Body of pancreas (tissue), 4 donors: ENCODE measurements around the gene CNTF. TPM values are rescaled to one million over a fixed set of nuclear protein-coding genes. Genes with fewer than 3 reads are reported as not detected.
A peak's percentile ranks its signal among the peaks of the same experiment; 100 is the strongest.

Experiments
- ATAC-seq: fragments of 150-250 bp; one replicate; pipeline ENCODE4 v1.9.1; 2016
- DNase-seq, 4 donors: peaks; one replicate each; pipeline ENCODE4 v3.0.0-alpha.2; 2019
- H3K27ac ChIP-seq, 4 donors: fragments of 200-600 bp; sonication (generic); 1 replicate in 3 of 4; 2 replicates in 1 of 4; pipeline versions ENCODE4 v1.5.1 to v1.6.1; 2016 to 2019; ENCODE audit warnings: mild to moderate bottlenecking in 1 of 4, mixed read lengths in 1 of 4, moderate library complexity in 1 of 4
- H3K27me3 ChIP-seq, 2 donors: fragments of 200-600 bp; sonication (generic); one replicate each; pipeline ENCODE4 v1.6.0; 2016; ENCODE audit warnings: mild to moderate bottlenecking in 1 of 2
- H3K36me3 ChIP-seq, 2 donors: fragments of 200-600 bp; sonication (generic); replicated peaks in 1 of 2; 2 replicates each; pipeline ENCODE4 v1.5.1; 2016; ENCODE audit warnings: low read depth in 2 of 2; ENCODE audit not compliant: insufficient read depth in 1 of 2
- H3K4me1 ChIP-seq: fragments of 200-600 bp; sonication (generic); one replicate; pipeline ENCODE4 v1.6.0; 2016
- H3K4me3 ChIP-seq, 2 donors: fragments of 200-600 bp; sonication (generic); 1 replicate in 1 of 2; 2 replicates in 1 of 2; pipeline ENCODE4 v1.5.1; 2016 to 2019
- H3K9me3 ChIP-seq, 3 donors: fragments of 200-600 bp; sonication (generic); 1 replicate in 2 of 3; 2 replicates in 1 of 3; pipeline ENCODE4 v1.5.1; 2016
- POLR2A ChIP-seq, 3 donors: fragments of 450-650 bp; IDR thresholded peaks; one replicate each; pipeline ENCODE4 v1.6.1; 2016; ENCODE audit warnings: antibody characterized with exemption in 3 of 3, mild to moderate bottlenecking in 2 of 3
- WGBS, 2 donors: methylation state at CpG; one replicate each; pipeline ENCODE4 v1.1.5; 2017; 5-methylcytosine and 5-hydroxymethylcytosine counted together
- intact Hi-C: fragments of 100-400 bp; cut with DNase I; formaldehyde crosslinking; loops from one replicate; pipeline ENCODE4 v1.15.1; 2023
- total RNA-seq, 2 donors: library from RNA; depleted of rRNA; stranded (reverse); fragments of >200 nt; gene quantifications; one replicate each; pipeline ENCODE4 v1.1.0, GENCODE V29; 2016
- TF ChIP-seq, protein P1 (sequence below), 7 experiments: fragments of 450-650 bp in 4 of 7; fragments of 200-600 bp in 3 of 7; sonication (generic) in 3 of 7; IDR thresholded peaks; one replicate each; pipeline ENCODE4 v1.5.1; 2016 to 2019; ENCODE audit warnings: antibody characterized with exemption in 7 of 7

The CNTF gene
- total RNA-seq, 2 donors from 2014 or later, result 0.66 to 1.3 TPM

DNA sequence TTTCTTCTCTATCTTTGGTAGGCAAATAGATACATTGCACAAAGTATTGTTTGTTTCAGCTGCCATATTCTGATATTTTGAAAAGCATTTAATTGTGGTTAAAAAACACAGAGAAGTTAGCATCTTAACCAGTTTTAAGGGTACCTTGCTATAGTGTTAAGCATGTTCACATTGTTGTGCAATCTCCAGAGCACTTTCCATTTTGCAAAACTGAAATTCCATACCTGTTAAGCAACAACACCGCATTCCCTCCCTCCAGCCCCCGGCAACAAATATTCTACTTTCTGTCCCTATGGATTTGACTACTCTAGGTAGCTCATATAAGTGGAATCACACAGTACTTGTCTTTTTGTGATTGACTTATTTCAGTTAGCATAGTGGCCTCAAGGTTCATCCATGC lies 33.9 kb downstream of the CNTF start:
- DNase-seq (no peak), ATAC-seq (no peak)
- TF ChIP-seq, protein P1, sequence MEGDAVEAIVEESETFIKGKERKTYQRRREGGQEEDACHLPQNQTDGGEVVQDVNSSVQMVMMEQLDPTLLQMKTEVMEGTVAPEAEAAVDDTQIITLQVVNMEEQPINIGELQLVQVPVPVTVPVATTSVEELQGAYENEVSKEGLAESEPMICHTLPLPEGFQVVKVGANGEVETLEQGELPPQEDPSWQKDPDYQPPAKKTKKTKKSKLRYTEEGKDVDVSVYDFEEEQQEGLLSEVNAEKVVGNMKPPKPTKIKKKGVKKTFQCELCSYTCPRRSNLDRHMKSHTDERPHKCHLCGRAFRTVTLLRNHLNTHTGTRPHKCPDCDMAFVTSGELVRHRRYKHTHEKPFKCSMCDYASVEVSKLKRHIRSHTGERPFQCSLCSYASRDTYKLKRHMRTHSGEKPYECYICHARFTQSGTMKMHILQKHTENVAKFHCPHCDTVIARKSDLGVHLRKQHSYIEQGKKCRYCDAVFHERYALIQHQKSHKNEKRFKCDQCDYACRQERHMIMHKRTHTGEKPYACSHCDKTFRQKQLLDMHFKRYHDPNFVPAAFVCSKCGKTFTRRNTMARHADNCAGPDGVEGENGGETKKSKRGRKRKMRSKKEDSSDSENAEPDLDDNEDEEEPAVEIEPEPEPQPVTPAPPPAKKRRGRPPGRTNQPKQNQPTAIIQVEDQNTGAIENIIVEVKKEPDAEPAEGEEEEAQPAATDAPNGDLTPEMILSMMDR (IDR thresholded peaks at IDR 0.05), result no peak
- no peak for TF ChIP-seq POLR2A (IDR thresholded peaks at IDR 0.05)
- peaks cover 12% of the 10 kb centered on the region for H3K4me1 ChIP-seq
- WGBS, 2 donors, result 84 to 89% methylated on average over 2 of the region's 2 CpGs
- no peak overlapping the region for H3K4me3 ChIP-seq
- no peaks in the 10 kb centered on the region for H3K27me3 ChIP-seq
- intact Hi-C loops, result no loop called here
- H3K36me3 ChIP-seq, result no peaks in the 10 kb centered on the region
- H3K27ac ChIP-seq, result no peak overlapping the region
- H3K9me3 ChIP-seq, result no peaks in the 10 kb centered on the region

DNA sequence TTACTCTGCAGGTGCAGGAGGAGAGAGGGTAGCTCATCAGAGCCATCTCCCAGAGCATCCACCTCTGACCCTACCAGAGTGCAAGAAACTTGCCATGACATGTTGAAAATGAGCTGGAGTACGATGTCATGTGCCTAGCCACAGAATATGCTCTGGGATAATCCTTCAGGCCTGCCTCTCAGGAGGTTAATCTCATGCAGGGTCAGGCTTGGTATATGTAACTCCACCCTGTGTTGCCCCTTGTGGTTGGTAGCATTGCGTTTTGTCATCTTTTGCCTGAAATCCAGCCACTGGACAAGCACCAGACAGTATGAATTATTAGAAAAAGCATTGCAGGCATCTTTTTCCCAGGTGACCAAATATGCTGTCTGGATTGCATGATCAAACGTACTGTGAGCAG lies 36.2 kb downstream of the CNTF start:
- Histone ChIP-seq H3K4me1 (peaks cover 12% of the 10 kb centered on the region), H3K9me3 (no peaks in the 10 kb centered on the region), H3K4me3 (no peak overlapping the region), H3K27me3 (no peaks in the 10 kb centered on the region), H3K36me3 (no peaks in the 10 kb centered on the region), H3K27ac (no peak overlapping the region)
- WGBS, 2 donors, result 78 to 82% methylated on average over 3 of the region's 3 CpGs
- intact Hi-C loops, result no loop called here
- no peak for TF ChIP-seq POLR2A (IDR thresholded peaks at IDR 0.05)
- TF ChIP-seq, protein P1 (IDR thresholded peaks at IDR 0.05), result no peak
- ATAC-seq, result no peak
- DNase-seq, result no peak

GRCh38 chr11:58659404-58659803 lies 36.9 kb downstream of the CNTF start:
- H3K9me3 ChIP-seq, result no peaks in the 10 kb centered on the region
- H3K36me3 ChIP-seq, result no peaks in the 10 kb centered on the region
- H3K27me3 ChIP-seq, result no peaks in the 10 kb centered on the region
- H3K4me1 ChIP-seq, result peaks cover 12% of the 10 kb centered on the region
- DNase-seq (peak in 1 of 4 donors; percentile 54), ATAC-seq (peak; percentile 63)
- peak overlapping the region in 1 of 4 donors; percentile 38 for H3K27ac ChIP-seq
- no peak overlapping the region for H3K4me3 ChIP-seq
- intact Hi-C loops, result no loop called here
- TF ChIP-seq, protein P1 (IDR thresholded peaks at IDR 0.05), result no peak
- 62 to 72% methylated on average over 2 of the region's 2 CpGs for WGBS, 2 donors

GRCh38 chr11:58659910-58660570 lies 37.6 kb downstream of the CNTF start:
- ATAC-seq, result no peak
- H3K4me3 ChIP-seq, result no peak overlapping the region

More at GRCh38 chr11:58659910-58660570, 37.6 kb downstream of the CNTF start:
- 75 to 83% methylated on average over 5 of the region's 5 CpGs for WGBS, 2 donors
- Histone ChIP-seq H3K9me3 (no peaks in the 10 kb centered on the region), H3K36me3 (no peaks in the 10 kb centered on the region), H3K4me1 (peaks cover 6% of the 10 kb centered on the region), H3K27ac (peak overlapping the region in 1 of 4 donors; percentile 38), H3K27me3 (no peaks in the 10 kb centered on the region)
- TF ChIP-seq, protein P1 (IDR thresholded peaks at IDR 0.05), result no peak
- TF ChIP-seq POLR2A (IDR thresholded peaks at IDR 0.05), result no peak
- DNase-seq, result no peak
- intact Hi-C loops, result no loop called here
